Measurements from ENCODE around the gene GABRG3.

GRCh38 chr15:27399241-27399640 is 428.3 kb downstream of the GABRG3 start:
- TF ChIP-seq CTCF (IDR thresholded peaks at IDR 0.05) (no peak), POLR2A (IDR thresholded peaks at IDR 0.05) (no peak)
